A549 (cell line): ENCODE data around the gene TFCP2L1.

Source experiments
- CBX8 ChIP-seq: fragments of 200-600 bp; sonication (generic); IDR thresholded peaks from 2 replicates; pipeline ENCODE4 v1.6.1; 2016
- CEBPB ChIP-seq, 2 experiments: fragments of >200 bp in 1 of 2; sonication (Bioruptor Twin) in 1 of 2; formaldehyde crosslinking in 1 of 2; IDR thresholded peaks; 2 replicates each; pipeline ENCODE4 v1.6.1; 2012 to 2016
- E2F6 ChIP-seq: IDR thresholded peaks from 2 replicates; pipeline ENCODE4 v1.6.1; 2012; ENCODE audit warnings: low read depth, borderline replicate concordance
- EHMT2 ChIP-seq: fragments of 200-600 bp; sonication (generic); IDR thresholded peaks from 2 replicates; pipeline ENCODE4 v1.6.1; 2016; ENCODE audit warnings: antibody characterized with exemption, low read depth, mild to moderate bottlenecking, moderate library complexity
- EP300 ChIP-seq, 2 experiments: fragments of >200 bp; sonication (Bioruptor Twin); formaldehyde crosslinking; IDR thresholded peaks; 2 replicates in 1 of 2; 3 replicates in 1 of 2; pipeline ENCODE4 v1.6.1; 2016 to 2017
- PHF8 ChIP-seq: fragments of 200-600 bp; sonication (generic); IDR thresholded peaks from 2 replicates; pipeline ENCODE4 v1.6.1; 2016; ENCODE audit warnings: low read depth, mild to moderate bottlenecking, antibody characterized with exemption, moderate library complexity, borderline replicate concordance
- POLR2A ChIP-seq: IDR thresholded peaks from 2 replicates; pipeline ENCODE4 v1.6.1; 2012; ENCODE audit warnings: mild to moderate bottlenecking, low read length
- TF ChIP-seq, protein P1 (sequence below): fragments of >200 bp; sonication (Bioruptor Twin); formaldehyde crosslinking; IDR thresholded peaks from 3 replicates; pipeline ENCODE4 v1.5.1; 2016

- TF ChIP-seq, protein P1, sequence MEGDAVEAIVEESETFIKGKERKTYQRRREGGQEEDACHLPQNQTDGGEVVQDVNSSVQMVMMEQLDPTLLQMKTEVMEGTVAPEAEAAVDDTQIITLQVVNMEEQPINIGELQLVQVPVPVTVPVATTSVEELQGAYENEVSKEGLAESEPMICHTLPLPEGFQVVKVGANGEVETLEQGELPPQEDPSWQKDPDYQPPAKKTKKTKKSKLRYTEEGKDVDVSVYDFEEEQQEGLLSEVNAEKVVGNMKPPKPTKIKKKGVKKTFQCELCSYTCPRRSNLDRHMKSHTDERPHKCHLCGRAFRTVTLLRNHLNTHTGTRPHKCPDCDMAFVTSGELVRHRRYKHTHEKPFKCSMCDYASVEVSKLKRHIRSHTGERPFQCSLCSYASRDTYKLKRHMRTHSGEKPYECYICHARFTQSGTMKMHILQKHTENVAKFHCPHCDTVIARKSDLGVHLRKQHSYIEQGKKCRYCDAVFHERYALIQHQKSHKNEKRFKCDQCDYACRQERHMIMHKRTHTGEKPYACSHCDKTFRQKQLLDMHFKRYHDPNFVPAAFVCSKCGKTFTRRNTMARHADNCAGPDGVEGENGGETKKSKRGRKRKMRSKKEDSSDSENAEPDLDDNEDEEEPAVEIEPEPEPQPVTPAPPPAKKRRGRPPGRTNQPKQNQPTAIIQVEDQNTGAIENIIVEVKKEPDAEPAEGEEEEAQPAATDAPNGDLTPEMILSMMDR, result no peak
- TF ChIP-seq EP300 (IDR thresholded peaks at IDR 0.05), result no peak
- TF ChIP-seq E2F6, result no peak
- TF ChIP-seq CBX8, result no peak
- no peak for TF ChIP-seq POLR2A
- TF ChIP-seq CEBPB (IDR thresholded peaks at IDR 0.05), result no peak
- TF ChIP-seq PHF8, result no peak
- TF ChIP-seq EHMT2, result no peak
Measured at GRCh38 chr2:121255358-121255757, 29.6 kb downstream of the TFCP2L1 start.
